ENCODE data around the gene SPTBN4.

SPTBN4 gene

DNA sequence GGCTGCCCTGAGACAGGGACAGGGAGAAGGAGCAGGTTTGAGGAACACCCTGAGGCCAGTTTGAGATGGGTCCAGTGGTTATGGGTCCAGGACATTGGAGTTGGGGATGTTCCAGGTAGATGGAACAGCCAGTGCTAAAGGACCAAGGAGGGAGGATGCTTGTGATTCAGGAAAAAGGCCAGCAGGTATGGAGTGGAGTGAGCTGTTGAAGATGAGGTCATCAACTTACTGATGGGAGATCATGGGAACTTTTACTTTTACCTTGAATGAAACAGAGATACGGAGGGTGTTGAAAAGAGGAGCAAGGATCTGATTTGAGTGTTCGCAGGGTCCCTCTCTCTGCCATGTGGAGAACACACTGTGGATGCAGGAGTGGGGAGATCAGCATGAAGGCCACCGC lies 25.5 kb downstream of the SPTBN4 start:
- no peak for TF ChIP-seq TEAD4 (IDR thresholded peaks at IDR 0.05)
- no peak for TF ChIP-seq MAX (IDR thresholded peaks at IDR 0.05)
- TF ChIP-seq ZBTB7A (IDR thresholded peaks at IDR 0.05; ENCODE audit: low read depth): no peak
- no peak for TF ChIP-seq TCF12 (IDR thresholded peaks at IDR 0.05; ENCODE audit: low read depth)
- TF ChIP-seq FOXM1 (IDR thresholded peaks at IDR 0.05; ENCODE audit: borderline replicate concordance, low read depth): no peak
- TF ChIP-seq CREB1 (IDR thresholded peaks at IDR 0.05; ENCODE audit: low read depth): no peak
- no peak for TF ChIP-seq RAD21 (IDR thresholded peaks at IDR 0.05; ENCODE audit: low read depth)
- TF ChIP-seq, protein P1, sequence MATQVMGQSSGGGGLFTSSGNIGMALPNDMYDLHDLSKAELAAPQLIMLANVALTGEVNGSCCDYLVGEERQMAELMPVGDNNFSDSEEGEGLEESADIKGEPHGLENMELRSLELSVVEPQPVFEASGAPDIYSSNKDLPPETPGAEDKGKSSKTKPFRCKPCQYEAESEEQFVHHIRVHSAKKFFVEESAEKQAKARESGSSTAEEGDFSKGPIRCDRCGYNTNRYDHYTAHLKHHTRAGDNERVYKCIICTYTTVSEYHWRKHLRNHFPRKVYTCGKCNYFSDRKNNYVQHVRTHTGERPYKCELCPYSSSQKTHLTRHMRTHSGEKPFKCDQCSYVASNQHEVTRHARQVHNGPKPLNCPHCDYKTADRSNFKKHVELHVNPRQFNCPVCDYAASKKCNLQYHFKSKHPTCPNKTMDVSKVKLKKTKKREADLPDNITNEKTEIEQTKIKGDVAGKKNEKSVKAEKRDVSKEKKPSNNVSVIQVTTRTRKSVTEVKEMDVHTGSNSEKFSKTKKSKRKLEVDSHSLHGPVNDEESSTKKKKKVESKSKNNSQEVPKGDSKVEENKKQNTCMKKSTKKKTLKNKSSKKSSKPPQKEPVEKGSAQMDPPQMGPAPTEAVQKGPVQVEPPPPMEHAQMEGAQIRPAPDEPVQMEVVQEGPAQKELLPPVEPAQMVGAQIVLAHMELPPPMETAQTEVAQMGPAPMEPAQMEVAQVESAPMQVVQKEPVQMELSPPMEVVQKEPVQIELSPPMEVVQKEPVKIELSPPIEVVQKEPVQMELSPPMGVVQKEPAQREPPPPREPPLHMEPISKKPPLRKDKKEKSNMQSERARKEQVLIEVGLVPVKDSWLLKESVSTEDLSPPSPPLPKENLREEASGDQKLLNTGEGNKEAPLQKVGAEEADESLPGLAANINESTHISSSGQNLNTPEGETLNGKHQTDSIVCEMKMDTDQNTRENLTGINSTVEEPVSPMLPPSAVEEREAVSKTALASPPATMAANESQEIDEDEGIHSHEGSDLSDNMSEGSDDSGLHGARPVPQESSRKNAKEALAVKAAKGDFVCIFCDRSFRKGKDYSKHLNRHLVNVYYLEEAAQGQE (IDR thresholded peaks at IDR 0.05; ENCODE audit: low read depth): no peak
- no peak for TF ChIP-seq USF1 (IDR thresholded peaks at IDR 0.05)
- no peak for TF ChIP-seq EGR1 (IDR thresholded peaks at IDR 0.05)
- TF ChIP-seq NFIC (IDR thresholded peaks at IDR 0.05): no peak
- TF ChIP-seq CEBPB (IDR thresholded peaks at IDR 0.05): no peak
- no peak for TF ChIP-seq YY1 (IDR thresholded peaks at IDR 0.05; ENCODE audit: low read depth)
- no peak for TF ChIP-seq EP300 (IDR thresholded peaks at IDR 0.05; ENCODE audit: borderline replicate concordance)
- no peak for TF ChIP-seq TAF1 (IDR thresholded peaks at IDR 0.05; ENCODE audit: low read depth)

- TF ChIP-seq USF1 (IDR thresholded peaks at IDR 0.05) (no peak), FOXM1 (IDR thresholded peaks at IDR 0.05; ENCODE audit: borderline replicate concordance, low read depth) (no peak), TCF12 (IDR thresholded peaks at IDR 0.05; ENCODE audit: low read depth) (no peak), YY1 (IDR thresholded peaks at IDR 0.05; ENCODE audit: low read depth) (no peak), EGR1 (IDR thresholded peaks at IDR 0.05) (no peak), ZBTB7A (IDR thresholded peaks at IDR 0.05; ENCODE audit: low read depth) (no peak), TEAD4 (IDR thresholded peaks at IDR 0.05) (no peak), CREB1 (IDR thresholded peaks at IDR 0.05; ENCODE audit: low read depth) (no peak), EP300 (IDR thresholded peaks at IDR 0.05; ENCODE audit: borderline replicate concordance) (no peak), RAD21 (IDR thresholded peaks at IDR 0.05; ENCODE audit: low read depth) (no peak), CEBPB (IDR thresholded peaks at IDR 0.05) (no peak), NFIC (IDR thresholded peaks at IDR 0.05) (no peak), MAX (IDR thresholded peaks at IDR 0.05) (no peak), TAF1 (IDR thresholded peaks at IDR 0.05; ENCODE audit: low read depth) (no peak)
- TF ChIP-seq, protein P1 (IDR thresholded peaks at IDR 0.05; ENCODE audit: low read depth): no peak
Observed at GRCh38 chr19:40493778-40494177, 27.0 kb downstream of the SPTBN4 start.

- TF ChIP-seq, protein P1 (IDR thresholded peaks at IDR 0.05; ENCODE audit: low read depth): no peak
- no peak for TF ChIP-seq NFIC (IDR thresholded peaks at IDR 0.05)
- no peak for TF ChIP-seq FOXM1 (IDR thresholded peaks at IDR 0.05; ENCODE audit: borderline replicate concordance, low read depth)
- TF ChIP-seq EGR1 (IDR thresholded peaks at IDR 0.05): no peak
- no peak for TF ChIP-seq TCF12 (IDR thresholded peaks at IDR 0.05; ENCODE audit: low read depth)
- TF ChIP-seq TAF1 (IDR thresholded peaks at IDR 0.05; ENCODE audit: low read depth): no peak
- TF ChIP-seq ZBTB7A (IDR thresholded peaks at IDR 0.05; ENCODE audit: low read depth): no peak
- TF ChIP-seq USF1 (IDR thresholded peaks at IDR 0.05): no peak
- no peak for TF ChIP-seq CEBPB (IDR thresholded peaks at IDR 0.05)
- no peak for TF ChIP-seq RAD21 (IDR thresholded peaks at IDR 0.05; ENCODE audit: low read depth)
- TF ChIP-seq YY1 (IDR thresholded peaks at IDR 0.05; ENCODE audit: low read depth): no peak
- TF ChIP-seq MAX (IDR thresholded peaks at IDR 0.05): no peak
- TF ChIP-seq EP300 (IDR thresholded peaks at IDR 0.05; ENCODE audit: borderline replicate concordance): no peak
- no peak for TF ChIP-seq CREB1 (IDR thresholded peaks at IDR 0.05; ENCODE audit: low read depth)
- no peak for TF ChIP-seq TEAD4 (IDR thresholded peaks at IDR 0.05)
Observed at GRCh38 chr19:40494191-40494838, 27.5 kb downstream of the SPTBN4 start.

Measured in Ishikawa (cell line).